ENCODE measurements around the gene BBS2.
A peak's percentile ranks its signal among the peaks of the same experiment; 100 is the strongest.

Gene BBS2

DNA sequence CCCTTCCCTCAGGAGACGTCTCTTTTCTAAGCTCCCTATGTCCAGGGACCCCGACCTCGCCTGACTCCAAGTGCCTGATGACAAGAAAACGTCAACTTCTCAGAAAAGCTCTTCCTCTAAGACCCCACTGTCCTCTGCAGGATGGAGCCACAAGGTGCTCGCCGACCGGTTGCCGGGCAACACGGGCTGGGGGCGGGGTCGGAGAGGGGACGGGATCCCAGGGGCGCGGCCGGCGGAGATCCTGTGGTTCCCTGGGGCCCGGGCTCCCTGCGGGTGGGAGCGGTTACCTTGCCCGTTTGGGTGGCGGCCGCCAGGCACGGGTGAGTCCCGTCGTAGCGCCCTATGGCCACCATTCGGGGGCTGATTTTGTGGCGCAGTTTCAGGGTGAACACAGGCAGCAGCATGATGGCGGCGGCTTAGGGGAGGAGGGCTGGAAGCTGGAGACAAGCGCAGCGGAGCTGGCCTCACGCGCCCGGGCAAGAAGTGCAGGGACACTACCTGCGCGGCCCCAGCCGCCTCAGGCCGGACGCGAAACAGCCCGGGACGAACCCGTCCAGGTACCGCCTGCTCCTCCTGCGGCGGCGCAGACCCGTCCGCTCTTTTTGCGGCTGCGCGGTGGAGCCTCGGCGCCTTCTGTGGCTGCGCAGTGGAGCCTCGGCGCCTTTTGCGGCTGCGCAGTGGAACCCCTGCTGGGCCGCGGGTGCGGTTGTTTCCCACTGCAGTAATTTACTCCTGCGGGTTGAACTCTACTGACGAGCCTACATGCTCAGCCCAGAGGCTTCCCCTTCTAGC lies at the start of gene BBS2:
BBS2 (minus strand) TSS at position 566 of the 792 bp plus-strand sequence; CDS start at position 404, 162 bp downstream.
- Histone ChIP-seq H3K36me3 (ENCODE audit: control insufficient read depth, insufficient read depth, low read length) (no peaks in the 10 kb centered on the region), H3K27me3 (ENCODE audit: control insufficient read depth, insufficient read depth, low read length) (no peaks in the 10 kb centered on the region), H3K9ac (ENCODE audit: low read length) (peak within 1 kb of the TSS; percentile 89), H3K4me3 (ENCODE audit: low read length) (peak within 1 kb of the TSS; percentile 98), H3K4me1 (ENCODE audit: control insufficient read depth, insufficient read depth, low read length) (no peaks in the 10 kb centered on the region), H3K27ac (ENCODE audit: low read depth, low read length) (peak within 1 kb of the TSS; percentile 93)

DNA sequence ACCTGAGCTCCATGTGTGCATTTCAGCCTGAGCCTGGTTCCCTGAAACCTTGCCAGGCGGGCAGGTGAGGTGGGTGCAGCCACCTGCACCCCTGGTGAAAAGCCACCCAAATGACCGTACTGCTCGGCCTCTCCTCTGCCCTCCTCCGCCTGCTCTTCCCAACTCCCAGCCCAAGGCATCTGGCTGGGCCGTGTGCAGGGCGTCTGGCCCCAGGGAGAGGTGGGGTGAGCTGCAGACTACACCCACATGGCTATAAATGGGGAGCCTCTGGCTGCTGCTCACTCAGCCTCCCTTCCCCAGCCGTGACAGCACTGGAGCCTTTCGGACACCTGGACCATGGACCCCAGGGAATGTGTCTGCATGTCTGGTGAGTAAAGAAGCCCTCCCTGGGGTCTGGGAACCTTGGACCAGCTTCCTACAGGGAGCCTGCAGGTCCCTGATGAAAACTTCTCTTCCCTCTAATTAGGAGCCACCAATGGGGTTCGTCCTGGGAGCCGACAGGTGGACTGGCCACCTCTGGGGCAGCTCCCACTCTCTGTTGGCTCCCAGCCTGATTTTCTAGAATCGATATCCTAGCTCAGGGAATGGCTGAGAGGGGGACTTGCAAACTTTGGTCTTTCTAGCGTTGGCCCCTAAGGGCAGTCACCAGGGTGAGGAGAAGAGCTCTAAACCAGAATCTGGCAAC lies 45.1 kb upstream of the BBS2 start, which contains the start of gene MT4:
MT4 (plus strand) TSS at position 281 of the 685 bp plus-strand sequence; CDS start at position 337, 56 bp downstream.
- Histone ChIP-seq H3K27me3 (ENCODE audit: control insufficient read depth, insufficient read depth, low read length) (no peaks in the 10 kb centered on the region), H3K27ac (ENCODE audit: low read depth, low read length) (no peak within 1 kb of the TSS), H3K9ac (ENCODE audit: low read length) (no peak within 1 kb of the TSS), H3K4me3 (ENCODE audit: low read length) (no peak within 1 kb of the TSS), H3K4me1 (ENCODE audit: control insufficient read depth, insufficient read depth, low read length) (no peaks in the 10 kb centered on the region), H3K36me3 (ENCODE audit: control insufficient read depth, insufficient read depth, low read length) (no peaks in the 10 kb centered on the region)

DNA sequence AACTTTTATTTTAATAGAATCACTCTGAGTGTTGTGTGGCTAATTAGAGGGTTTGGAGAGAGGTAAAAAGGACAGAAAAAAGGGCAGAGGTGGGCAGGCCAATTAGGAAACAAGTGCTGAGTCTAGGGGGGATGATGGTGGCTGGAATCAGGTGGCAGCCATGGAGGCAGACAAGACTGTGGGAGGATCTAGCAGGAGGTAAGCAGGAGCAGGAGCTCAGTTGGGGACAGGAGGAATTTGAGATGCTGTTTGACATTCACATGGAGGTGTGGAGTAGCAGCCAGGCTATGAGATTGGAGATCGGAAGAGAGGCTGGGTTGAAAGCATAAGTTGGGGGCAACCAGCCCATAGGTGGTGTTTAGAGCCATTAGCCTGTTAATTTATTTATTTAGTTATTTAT lies 41.3 kb upstream of the BBS2 start:
- Histone ChIP-seq H3K4me1 (ENCODE audit: control insufficient read depth, insufficient read depth, low read length) (no peaks in the 10 kb centered on the region), H3K27ac (ENCODE audit: low read depth, low read length) (no peak overlapping the region), H3K9ac (ENCODE audit: low read length) (no peak overlapping the region), H3K27me3 (ENCODE audit: control insufficient read depth, insufficient read depth, low read length) (no peaks in the 10 kb centered on the region), H3K36me3 (ENCODE audit: control insufficient read depth, insufficient read depth, low read length) (no peaks in the 10 kb centered on the region), H3K4me3 (ENCODE audit: low read length) (no peak overlapping the region)

DNA sequence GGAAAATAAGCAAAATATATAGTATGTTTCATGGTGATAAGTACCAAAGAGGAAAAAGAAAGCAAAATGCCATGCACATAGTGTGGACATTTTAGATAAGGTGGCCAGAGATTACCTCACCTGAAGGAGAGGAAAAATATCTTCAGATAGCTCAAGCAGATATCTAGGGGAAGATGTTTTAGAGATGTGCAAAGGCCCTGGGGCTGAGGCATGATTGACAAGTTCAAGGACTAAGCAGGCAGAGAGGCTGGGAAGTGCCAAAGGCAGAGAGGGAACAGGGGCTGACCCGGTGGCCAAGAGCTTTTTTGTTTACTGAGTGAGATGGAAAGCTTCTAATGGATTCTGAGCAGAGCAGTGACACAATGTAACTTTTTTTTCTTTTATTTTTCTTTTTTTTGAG lies 40.6 kb upstream of the BBS2 start:
- no peaks in the 10 kb centered on the region for H3K27me3 ChIP-seq (ENCODE audit: control insufficient read depth, insufficient read depth, low read length)
- no peaks in the 10 kb centered on the region for H3K4me1 ChIP-seq (ENCODE audit: control insufficient read depth, insufficient read depth, low read length)
- H3K4me3 ChIP-seq (ENCODE audit: low read length): no peak overlapping the region
- no peak overlapping the region for H3K27ac ChIP-seq (ENCODE audit: low read depth, low read length)
- no peak overlapping the region for H3K9ac ChIP-seq (ENCODE audit: low read length)
- no peaks in the 10 kb centered on the region for H3K36me3 ChIP-seq (ENCODE audit: control insufficient read depth, insufficient read depth, low read length)

DNA sequence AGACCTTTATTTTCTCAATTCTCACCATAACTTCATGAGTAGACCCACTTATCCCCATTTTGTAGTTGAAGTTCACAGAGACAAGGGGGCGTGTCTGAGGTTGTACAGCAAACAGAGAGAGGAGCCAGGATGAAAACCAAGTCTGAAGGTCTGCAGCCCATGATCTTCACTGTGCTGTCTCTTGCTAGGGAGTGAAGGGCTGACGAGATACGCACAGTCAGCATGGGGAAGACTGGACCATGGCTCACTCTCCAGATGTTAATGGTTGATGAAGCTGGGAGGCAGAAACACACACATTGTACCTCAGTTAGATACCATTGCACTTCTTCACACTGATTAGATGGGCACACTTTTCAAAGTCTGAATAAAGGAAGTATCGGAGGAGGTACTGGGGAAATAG lies 39.3 kb upstream of the BBS2 start:
- Histone ChIP-seq H3K27me3 (ENCODE audit: control insufficient read depth, insufficient read depth, low read length) (no peaks in the 10 kb centered on the region), H3K4me3 (ENCODE audit: low read length) (no peak overlapping the region), H3K27ac (ENCODE audit: low read depth, low read length) (no peak overlapping the region), H3K9ac (ENCODE audit: low read length) (no peak overlapping the region), H3K36me3 (ENCODE audit: control insufficient read depth, insufficient read depth, low read length) (no peaks in the 10 kb centered on the region), H3K4me1 (ENCODE audit: control insufficient read depth, insufficient read depth, low read length) (no peaks in the 10 kb centered on the region)

- no peak overlapping the region for H3K9ac ChIP-seq (ENCODE audit: low read length)
- H3K36me3 ChIP-seq (ENCODE audit: control insufficient read depth, insufficient read depth, low read length): no peaks in the 10 kb centered on the region
- H3K4me3 ChIP-seq (ENCODE audit: low read length): no peak overlapping the region
- no peaks in the 10 kb centered on the region for H3K27me3 ChIP-seq (ENCODE audit: control insufficient read depth, insufficient read depth, low read length)
- H3K27ac ChIP-seq (ENCODE audit: low read depth, low read length): no peak overlapping the region
- H3K4me1 ChIP-seq (ENCODE audit: control insufficient read depth, insufficient read depth, low read length): no peaks in the 10 kb centered on the region
These were observed 38.4 kb upstream of the BBS2 start for GRCh38 chr16:56558024-56558747.

DNA sequence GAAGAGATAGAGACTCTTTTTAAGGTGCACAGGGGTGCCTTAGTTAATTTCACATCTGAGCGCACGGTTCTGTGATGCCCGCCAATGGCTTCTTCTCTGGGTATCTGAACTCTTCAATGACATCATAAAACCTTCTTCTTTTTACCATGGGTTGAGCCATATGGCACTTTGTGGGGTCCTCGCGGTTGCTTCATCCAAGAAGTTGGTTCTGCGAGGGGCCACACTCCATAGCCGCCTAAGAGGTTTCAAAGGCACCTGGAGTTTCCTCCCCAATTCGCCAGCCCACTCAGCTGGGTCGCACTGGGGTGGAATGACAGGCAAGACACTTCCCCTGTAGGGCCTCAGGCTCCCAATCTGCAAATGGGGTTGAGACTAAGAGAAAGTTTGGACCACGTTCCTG lies 34.6 kb upstream of the BBS2 start:
- Histone ChIP-seq H3K27me3 (ENCODE audit: control insufficient read depth, insufficient read depth, low read length) (no peaks in the 10 kb centered on the region), H3K4me1 (ENCODE audit: control insufficient read depth, insufficient read depth, low read length) (peaks cover 5% of the 10 kb centered on the region), H3K27ac (ENCODE audit: low read depth, low read length) (no peak overlapping the region), H3K4me3 (ENCODE audit: low read length) (no peak overlapping the region), H3K36me3 (ENCODE audit: control insufficient read depth, insufficient read depth, low read length) (no peaks in the 10 kb centered on the region), H3K9ac (ENCODE audit: low read length) (no peak overlapping the region)

DNA sequence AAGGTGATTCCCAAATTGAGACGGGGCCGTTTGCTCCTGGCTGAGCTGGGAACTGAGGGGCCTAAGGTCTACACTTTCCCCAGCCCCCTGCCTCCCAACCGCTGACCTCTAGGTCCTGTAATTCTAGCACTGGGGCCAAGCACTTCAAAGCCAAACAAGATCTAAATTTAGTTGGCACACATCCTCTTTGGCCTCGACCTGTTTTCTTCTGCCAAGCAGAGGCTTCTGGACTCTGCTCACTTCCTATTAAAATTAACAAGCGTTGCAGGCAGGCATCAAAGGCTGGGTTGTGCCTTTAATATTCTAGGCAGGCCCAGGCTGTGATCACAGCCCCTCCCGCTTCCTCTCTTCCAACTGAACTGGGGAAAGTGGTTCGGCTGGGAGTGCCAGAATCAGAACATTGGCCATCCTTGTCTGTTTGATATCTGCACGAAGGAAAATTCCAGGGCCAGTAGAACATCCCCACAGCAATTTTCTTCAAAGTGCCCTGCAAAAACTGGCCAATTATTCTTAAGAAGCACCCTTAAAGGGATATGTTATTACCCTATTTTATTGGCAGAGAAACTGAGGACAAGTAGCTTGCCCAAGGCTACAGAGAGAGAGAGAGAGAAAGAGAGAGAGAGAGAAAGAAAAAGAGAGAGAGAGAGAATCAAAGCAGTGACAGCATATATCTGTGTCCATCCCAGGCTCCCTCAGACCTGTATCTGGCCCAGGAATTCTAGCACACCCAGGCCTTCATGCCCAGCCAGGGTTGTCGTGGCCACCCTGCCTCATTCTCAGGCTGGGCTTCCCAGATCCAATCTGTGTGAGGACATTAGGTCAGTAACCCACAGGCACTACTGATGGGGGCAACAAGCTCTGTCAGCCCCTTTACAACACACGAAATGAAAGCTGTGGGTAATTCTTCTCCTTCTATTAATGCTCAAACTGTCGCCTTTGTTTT lies 32.2 kb upstream of the BBS2 start:
- Histone ChIP-seq H3K27ac (ENCODE audit: low read depth, low read length) (no peak overlapping the region), H3K27me3 (ENCODE audit: control insufficient read depth, insufficient read depth, low read length) (no peaks in the 10 kb centered on the region), H3K4me3 (ENCODE audit: low read length) (no peak overlapping the region), H3K36me3 (ENCODE audit: control insufficient read depth, insufficient read depth, low read length) (no peaks in the 10 kb centered on the region), H3K9ac (ENCODE audit: low read length) (no peak overlapping the region), H3K4me1 (ENCODE audit: control insufficient read depth, insufficient read depth, low read length) (peaks cover 5% of the 10 kb centered on the region)

- H3K4me1 ChIP-seq (ENCODE audit: control insufficient read depth, insufficient read depth, low read length): peaks cover 5% of the 10 kb centered on the region
- no peaks in the 10 kb centered on the region for H3K27me3 ChIP-seq (ENCODE audit: control insufficient read depth, insufficient read depth, low read length)
- no peak overlapping the region for H3K4me3 ChIP-seq (ENCODE audit: low read length)
- H3K36me3 ChIP-seq (ENCODE audit: control insufficient read depth, insufficient read depth, low read length): no peaks in the 10 kb centered on the region
- no peak overlapping the region for H3K27ac ChIP-seq (ENCODE audit: low read depth, low read length)
- H3K9ac ChIP-seq (ENCODE audit: low read length): no peak overlapping the region
These were observed 30.0 kb upstream of the BBS2 start for GRCh38 chr16:56549744-56550385.

DNA sequence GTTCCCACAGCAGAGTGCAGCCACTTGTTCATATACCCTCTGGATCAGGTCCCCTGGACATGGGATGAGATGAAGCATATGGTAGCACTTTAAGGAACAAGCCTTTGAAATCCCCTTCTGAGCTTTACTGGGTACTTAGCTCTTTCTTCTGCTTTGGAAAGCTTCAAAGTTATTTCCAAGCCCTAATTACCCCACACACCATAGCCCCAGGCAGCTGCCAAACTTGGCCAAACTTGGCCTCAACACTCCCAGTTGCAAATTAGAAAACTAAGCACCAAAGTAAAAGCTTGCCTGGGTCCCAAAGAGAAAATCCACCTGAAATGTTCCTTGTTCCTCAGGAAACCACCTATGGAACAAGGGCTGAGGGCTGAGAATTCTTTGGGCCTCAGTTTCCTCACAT lies 29.3 kb upstream of the BBS2 start:
- Histone ChIP-seq H3K9ac (ENCODE audit: low read length) (no peak overlapping the region), H3K27ac (ENCODE audit: low read depth, low read length) (no peak overlapping the region)

DNA sequence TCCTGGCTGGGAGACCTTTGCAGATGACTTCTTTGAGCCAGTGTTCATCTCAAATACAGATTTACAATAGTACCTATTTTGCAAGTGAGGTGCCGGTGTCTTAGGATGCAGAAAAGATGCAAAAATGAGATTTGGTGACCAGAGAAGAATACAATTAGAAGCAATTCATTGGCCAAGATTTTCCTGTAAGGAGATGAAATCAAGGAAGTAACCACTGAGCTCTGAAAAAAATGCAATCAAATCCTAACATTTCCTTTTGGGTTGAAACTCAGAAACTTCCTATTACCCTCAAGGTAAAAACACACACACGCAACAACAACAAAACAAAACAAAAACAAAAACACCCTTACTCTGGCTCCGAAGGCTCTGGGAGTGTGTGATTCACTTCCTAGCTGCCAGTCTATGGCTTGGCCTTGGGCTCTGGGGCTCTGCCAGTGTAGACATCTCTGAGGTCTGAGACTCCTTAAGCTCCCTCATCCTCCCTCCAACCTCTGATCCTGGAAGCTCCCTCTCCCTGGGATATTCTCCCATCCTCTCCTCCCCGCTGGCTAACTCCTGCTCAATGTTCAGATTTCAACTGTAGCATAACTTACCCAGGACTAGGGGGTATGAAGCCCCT lies 28.2 kb upstream of the BBS2 start:
- peaks cover 5% of the 10 kb centered on the region for H3K4me1 ChIP-seq (ENCODE audit: control insufficient read depth, insufficient read depth, low read length)
- H3K9ac ChIP-seq (ENCODE audit: low read length): no peak overlapping the region
- H3K4me3 ChIP-seq (ENCODE audit: low read length): no peak overlapping the region
- H3K27ac ChIP-seq (ENCODE audit: low read depth, low read length): peak overlapping the region; percentile 1
- no peaks in the 10 kb centered on the region for H3K27me3 ChIP-seq (ENCODE audit: control insufficient read depth, insufficient read depth, low read length)
- no peaks in the 10 kb centered on the region for H3K36me3 ChIP-seq (ENCODE audit: control insufficient read depth, insufficient read depth, low read length)

More for the DNA sequence above, 29.3 kb upstream of the BBS2 start:
- H3K4me1 ChIP-seq (ENCODE audit: control insufficient read depth, insufficient read depth, low read length): peaks cover 5% of the 10 kb centered on the region
- H3K27me3 ChIP-seq (ENCODE audit: control insufficient read depth, insufficient read depth, low read length): no peaks in the 10 kb centered on the region
- no peaks in the 10 kb centered on the region for H3K36me3 ChIP-seq (ENCODE audit: control insufficient read depth, insufficient read depth, low read length)
- no peak overlapping the region for H3K4me3 ChIP-seq (ENCODE audit: low read length)
